Measurements from ENCODE around the gene CREB3L2. TPM values are rescaled to one million over a fixed set of nuclear protein-coding genes. Genes with fewer than 3 reads are reported as not detected.

The CREB3L2 gene
- total RNA-seq, 1 donor from 2014 or later, result 1.7 TPM

DNA sequence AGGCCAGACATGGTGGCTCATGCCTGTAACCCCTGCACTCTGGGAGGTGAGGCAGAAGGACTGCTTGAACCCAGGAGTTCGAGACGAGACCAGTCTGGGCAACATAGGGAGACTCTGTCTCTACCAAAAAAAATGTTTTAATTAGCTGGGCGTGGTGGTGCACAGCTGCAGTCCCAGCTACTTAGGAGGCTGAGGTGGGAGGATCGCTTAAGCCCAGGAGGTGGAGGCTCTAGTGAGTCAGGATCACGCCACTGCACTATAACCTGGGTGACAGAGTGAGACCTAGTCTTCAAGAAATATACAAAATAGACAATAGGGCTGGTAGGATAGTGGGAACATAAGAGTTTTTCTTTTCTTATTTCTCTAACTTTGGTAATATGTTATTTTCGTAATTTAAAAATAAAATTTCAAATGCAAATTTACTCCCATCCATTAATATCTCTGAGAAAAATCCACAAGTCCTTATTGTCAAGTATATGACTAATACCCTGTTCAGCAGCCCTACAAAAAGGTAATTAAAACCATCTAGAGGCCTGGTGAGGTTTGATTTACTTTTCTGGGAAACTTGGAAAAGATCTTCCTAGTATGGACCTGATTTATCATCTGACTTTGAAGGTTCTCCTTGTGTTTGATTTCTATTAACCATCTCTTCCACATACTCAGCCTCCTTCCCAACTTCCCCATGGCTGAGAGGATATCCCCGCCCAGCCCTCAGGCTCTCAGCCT lies 50.0 kb downstream of the CREB3L2 start:
- DNase-seq, result no peak

GRCh38 chr7:137950967-137951366 lies 50.9 kb downstream of the CREB3L2 start:
- no peak for DNase-seq

DNA sequence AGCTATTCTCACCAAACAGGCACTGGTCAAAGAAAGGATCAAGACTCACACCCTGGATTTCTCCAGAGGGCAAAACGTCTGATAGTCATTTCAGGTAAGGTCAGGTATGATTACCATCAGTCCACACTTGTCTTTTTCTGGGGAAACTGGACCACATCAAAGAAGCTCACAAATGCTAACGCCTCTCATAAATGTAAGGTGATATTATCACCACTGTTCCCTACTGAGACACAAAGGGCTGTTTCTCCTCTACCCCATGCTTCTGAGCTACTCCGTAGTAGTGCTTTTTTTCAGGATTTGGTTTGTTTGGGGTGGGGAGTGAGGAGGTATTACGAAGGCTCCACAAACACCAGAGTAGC lies 51.6 kb downstream of the CREB3L2 start:
- DNase-seq, result no peak

- no peak for DNase-seq
Measured at GRCh38 chr7:137949416-137950262, 52.2 kb downstream of the CREB3L2 start.

DNA sequence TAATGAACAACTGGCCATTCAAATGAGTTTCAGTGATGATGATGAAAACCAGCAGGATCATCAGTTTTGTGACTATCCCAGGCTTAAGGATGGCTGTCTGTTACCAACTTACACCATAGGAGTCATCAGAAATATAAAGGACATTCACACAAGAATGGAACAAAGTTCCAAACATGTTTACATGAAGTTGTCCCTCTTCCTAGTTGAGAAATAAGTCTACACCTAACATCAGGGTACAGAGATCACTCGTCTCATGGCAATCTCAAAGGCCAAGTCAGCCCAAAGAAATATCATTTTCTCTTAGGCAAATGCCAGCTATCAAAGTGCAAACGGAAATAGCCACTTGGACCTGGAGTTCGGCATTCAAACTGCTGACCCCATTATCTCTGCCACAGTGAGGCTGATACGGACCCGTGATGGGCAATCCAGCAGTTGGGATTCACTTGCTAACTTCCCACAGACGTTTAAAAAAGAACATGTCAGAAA lies 53.0 kb downstream of the CREB3L2 start:
- no peak for DNase-seq

- DNase-seq, result no peak
Measured at GRCh38 chr7:137948083-137948844, 53.6 kb downstream of the CREB3L2 start.

DNA sequence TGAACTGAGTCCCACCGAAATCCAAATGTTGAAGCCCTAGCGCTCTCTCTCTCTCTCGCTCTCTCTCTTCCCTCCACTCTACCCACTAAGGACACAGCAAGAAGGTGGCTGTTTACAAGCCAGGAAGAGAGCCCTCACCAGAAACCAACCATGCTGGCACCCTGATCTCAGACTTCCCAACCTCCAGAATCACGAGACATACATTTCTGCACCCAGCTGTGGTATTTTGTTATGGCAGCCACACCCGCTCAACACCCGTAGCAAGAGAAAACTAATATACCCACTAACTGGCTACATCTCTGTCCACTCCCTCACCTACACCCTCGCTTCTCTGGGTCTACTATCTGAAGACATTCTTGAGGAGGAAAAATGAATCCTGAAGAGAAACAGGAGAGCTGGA lies 54.8 kb downstream of the CREB3L2 start:
- DNase-seq, result no peak

DNA sequence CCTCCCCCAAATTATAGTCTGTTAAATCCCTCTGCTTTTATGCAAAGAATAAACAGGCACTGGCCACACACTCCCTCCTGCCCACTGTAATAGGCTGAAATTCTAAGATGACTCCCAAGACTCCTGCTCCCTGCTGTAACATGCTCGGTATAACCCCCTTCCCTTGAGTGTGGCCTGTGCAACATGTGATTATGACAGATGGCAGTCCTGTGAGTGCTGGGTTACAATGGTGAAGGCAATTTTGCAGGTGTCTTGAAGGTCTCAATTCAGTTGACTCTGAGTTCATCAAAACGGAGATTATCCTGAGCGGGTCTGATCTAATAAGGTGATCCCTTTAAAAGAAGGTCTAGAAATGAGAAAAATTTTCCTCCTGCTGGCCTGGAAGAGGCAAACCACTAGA lies 55.9 kb downstream of the CREB3L2 start:
- no peak for DNase-seq

DNA sequence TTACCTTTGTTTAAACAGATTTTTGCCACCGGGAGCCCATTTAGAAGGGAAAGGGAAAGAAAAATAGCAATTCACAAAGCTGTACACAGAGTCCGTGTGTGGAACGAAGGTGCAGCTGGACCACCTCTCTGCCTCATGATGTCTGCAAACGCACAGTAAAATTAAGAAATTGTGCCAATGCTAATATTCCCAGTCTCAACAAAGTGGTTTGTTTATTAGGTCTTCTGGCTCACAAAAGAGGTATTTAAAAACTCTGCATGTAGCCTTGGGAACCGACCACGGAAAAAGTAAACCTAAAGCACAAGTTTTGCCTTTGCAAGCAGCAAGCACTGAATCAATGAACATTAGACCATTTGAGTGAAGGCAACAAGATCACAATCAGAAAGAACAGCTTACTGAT lies 57.7 kb downstream of the CREB3L2 start:
- no peak for DNase-seq

- no peak for DNase-seq
Measured at GRCh38 chr7:137943132-137943551, 58.7 kb downstream of the CREB3L2 start.

GRCh38 chr7:137942484-137943115 lies 59.3 kb downstream of the CREB3L2 start:
- DNase-seq, result no peak

DNA sequence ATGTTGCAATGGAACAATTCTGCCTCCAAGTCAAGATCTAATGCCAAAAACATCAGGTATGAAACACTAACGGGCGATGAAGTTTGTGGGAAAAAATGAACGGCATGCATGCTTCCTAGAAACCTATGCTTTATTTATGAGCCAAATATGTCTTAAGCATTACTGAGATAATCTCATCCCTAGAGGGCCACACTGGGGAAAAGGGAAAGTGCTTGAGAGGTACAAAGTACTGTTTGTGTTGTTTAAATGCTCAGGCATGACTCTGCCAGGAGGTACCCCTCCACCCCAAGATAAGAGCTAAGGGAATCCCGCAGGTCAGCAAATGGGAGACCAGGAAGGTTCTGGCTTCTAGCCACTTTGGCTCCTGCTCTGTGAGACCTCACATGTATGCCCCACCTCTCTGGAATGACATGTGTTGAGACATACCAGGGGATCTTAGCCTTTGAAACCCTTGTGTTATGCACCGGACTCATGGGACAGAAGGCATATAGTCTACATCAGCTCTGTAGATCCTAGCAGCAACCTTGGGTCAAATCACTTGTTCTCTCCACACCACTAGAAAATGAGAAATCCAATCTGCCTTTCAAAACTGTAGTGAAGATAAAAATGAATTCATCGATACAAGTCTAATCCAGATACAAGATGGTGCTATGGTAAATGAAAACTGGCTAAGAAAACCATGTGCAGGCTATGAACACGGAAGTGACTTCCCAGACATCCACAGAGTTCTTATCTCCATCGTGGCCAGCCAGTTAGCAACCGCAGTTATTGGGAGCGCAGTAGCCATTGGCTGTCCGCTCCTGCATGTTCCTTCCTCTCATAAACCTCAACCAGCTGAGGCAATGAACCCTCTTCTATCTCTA lies 61.0 kb downstream of the CREB3L2 start:
- no peak for DNase-seq

DNA sequence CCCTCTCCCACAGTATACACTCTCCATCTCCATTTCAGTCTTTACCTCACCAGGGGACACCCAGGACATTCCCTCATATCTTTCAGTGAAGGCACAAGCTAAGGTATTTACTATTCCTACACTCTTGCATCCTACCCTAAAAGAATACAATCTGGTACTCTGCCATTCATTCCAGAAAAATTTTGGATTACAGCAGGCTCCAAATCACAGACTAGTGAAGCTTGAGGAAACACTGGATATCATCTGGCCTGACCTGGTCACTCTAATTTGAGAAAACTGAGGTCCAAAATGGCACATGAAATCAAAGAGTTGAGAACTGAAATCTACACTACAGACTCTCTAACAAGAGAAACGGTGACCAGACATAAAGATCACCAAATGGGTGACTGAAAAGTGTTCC lies 61.7 kb downstream of the CREB3L2 start:
- no peak for DNase-seq

DNA sequence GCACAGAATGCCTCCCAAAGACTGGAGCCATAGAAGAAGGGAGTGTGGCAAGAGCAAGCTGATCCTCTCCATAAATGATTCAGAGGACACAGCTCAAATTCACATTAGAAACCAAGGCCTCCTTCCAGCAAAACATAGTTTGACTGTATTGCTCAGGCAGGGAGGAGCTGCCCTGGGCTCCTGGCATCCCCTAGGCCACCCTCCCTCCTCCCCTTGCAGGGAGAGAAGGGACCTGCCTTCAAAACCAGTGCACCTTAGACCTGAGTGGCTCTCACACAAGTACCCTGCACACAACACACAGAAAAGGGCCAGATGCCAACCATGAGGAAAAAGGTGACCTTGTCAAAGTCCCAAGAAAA lies 64.7 kb downstream of the CREB3L2 start:
- DNase-seq, result no peak

DNA sequence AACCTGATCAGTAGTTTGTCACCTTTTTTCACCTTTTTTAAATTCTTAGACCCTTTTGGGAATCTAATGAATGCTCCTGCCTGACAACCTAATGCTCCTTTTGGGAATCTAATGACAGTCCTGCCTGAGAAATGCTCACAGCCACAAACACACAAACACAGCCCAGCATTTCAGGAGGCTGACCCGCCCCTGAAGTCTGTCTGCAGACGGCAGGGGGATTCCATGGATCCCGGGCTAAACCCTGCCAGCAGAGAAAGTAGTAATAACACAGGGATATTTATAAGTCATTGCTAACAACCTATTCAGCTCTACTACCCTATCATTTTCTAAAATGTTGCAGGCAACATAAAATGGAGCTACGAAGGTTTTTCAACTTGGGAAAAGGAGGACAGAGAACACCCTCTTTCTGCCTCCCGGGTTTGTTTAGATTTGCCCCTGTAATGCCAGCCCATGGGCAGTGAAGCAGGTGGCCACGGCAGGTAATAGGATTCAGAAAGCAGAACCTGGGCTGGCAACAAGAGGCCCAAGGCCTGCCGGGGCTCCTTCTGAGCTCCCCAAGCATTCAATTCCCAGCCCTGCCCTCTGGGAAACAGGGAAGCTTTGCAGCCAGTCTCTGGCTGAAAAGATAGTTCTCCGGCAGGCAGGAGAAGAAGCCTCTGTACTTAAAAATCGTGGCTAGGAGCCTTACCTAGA lies 65.2 kb downstream of the CREB3L2 start:
- DNase-seq, result no peak

GRCh38 chr7:137935884-137936508 lies 65.9 kb downstream of the CREB3L2 start:
- DNase-seq, result no peak

DNA sequence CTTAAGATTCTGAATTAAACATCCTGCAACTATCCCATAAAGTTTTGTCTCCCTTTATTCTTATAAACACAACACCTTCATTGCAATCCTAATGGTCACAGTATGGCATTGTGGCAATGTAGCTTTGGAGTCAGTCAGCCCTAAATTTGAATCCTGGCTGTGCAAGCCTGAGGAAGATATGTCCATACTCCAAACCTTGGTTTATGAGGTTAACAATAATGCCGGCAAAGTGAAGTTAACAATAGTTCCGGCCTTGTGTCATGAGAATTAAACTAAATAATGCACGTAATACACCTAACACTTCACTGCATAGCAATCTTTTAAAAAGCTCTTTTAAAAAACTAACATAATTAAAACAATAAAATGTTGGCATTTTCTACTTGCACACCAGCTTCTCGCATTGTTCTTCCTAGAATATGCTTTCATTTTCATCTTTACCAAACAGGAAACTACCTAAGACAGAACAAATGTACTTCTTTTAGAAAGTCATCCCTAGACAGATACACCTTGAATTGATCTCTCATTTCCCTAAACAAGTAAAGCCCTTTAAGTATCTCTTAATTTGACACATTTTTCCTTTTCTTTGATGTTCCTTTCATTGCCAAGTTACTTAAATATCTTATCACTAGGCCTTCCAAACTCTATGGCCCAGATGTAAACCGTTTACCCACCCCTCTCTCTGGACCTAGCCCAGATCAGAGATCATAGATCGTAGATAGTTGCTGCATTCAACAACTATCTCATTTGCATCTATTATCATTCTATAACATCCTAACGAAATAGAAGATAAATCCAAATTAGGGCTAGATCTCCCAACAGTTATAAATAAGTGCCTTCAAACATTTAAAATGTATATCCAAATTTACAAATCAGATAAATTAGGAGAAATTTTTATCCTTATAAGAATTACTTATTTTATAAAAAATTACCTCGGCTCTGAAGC lies 66.7 kb downstream of the CREB3L2 start:
- no peak for DNase-seq

DNA sequence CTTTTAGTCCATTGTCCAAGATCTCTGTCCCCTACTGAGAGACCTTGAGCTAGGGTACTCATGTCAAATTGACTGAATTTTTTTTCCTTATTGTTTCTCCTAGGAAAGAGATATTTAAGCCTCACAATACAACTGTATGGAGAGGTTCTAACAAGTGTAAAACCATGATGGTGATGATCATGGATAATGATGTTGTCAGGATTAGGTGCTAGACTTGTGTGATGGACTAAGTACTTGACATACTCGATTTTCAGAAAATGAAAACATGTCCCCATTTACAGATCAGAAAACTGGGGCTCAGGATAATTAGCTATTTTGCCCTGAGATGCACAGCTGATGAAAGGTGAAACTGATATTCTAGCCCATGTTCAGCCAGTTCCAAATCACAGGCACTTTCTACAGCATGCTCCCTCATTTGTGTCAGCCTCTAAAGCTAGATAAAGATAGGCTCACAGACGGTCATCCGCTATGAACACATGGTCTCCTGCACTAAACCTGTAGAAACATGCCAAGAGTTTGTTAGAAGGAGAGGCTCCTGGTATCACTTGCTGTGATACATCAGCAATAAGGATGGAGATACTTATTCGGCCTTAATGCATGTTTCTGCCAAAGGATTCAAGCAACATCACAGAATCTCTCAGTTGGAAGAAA lies 67.6 kb downstream of the CREB3L2 start:
- no peak for DNase-seq

Measured in occipital lobe (tissue), 2 donors.